Astrocyte (in vitro differentiated cells and primary cell): Measurements from ENCODE around the gene GYG1.

Source experiments
- CTCF ChIP-seq: IDR thresholded peaks from 2 replicates; pipeline ENCODE4 v1.5.1; 2011; ENCODE audit warnings: low read depth, mild to moderate bottlenecking, inconsistent platforms, low read length, moderate library complexity; ENCODE audit not compliant: insufficient read depth
- EZH2 ChIP-seq: IDR thresholded peaks from 2 replicates; pipeline ENCODE4 v1.6.1; 2012; ENCODE audit warnings: mild to moderate bottlenecking, low read length, inconsistent platforms; ENCODE audit not compliant: insufficient read depth

GRCh38 chr3:149004622-149005021, 13.3 kb downstream of the GYG1 start:
- no peak for TF ChIP-seq CTCF
- no peak for TF ChIP-seq EZH2
